Heart right ventricle (tissue), 16 donors: ENCODE data around the gene MAP7. TPM values are rescaled to one million over a fixed set of nuclear protein-coding genes. Genes with fewer than 3 reads are reported as not detected.
"Not testable (repeated sequence)": the region's sequence is repeated elsewhere in the genome, so short reads cannot be mapped to it uniquely, and the experiment has no call there.

Experiments
- ATAC-seq, 8 donors: fragments of 200-7000 bp; cut with Tn5 transposase; one replicate each; pipeline ENCODE4 v1.9.1; 2020; ENCODE audit warnings: mild to moderate bottlenecking in 8 of 8, moderate library complexity in 8 of 8, moderate number of reproducible peaks in 1 of 8
- DNase-seq, 2 donors: peaks; one replicate each; pipeline ENCODE4 v3.0.0-alpha.2; 2020
- H3K27ac ChIP-seq, 10 donors: fragments of 200-600 bp; sonication (generic) in 2 of 10; one replicate each; pipeline versions ENCODE4 v1.5.0 to v1.8.0; 2020 to 2022; ENCODE audit warnings: mild to moderate bottlenecking in 3 of 10
- H3K27me3 ChIP-seq, 7 donors: fragments of 200-600 bp; one replicate each; pipeline ENCODE4 v1.8.0; 2021 to 2022; ENCODE audit warnings: mild to moderate bottlenecking in 2 of 7
- H3K36me3 ChIP-seq, 9 donors: fragments of 200-600 bp; sonication (generic) in 1 of 9; one replicate each; pipeline versions ENCODE4 v1.5.0 to v1.8.0; 2020 to 2022; ENCODE audit warnings: mild to moderate bottlenecking in 2 of 9
- H3K4me1 ChIP-seq, 9 donors: fragments of 200-600 bp; sonication (generic) in 1 of 9; one replicate each; pipeline versions ENCODE4 v1.5.0 to v1.8.0; 2020 to 2022; ENCODE audit warnings: mild to moderate bottlenecking in 4 of 9
- H3K4me3 ChIP-seq, 10 donors: fragments of 200-600 bp; sonication (generic) in 2 of 10; one replicate each; pipeline versions ENCODE4 v1.5.0 to v1.8.0; 2020 to 2022; ENCODE audit warnings: mild to moderate bottlenecking in 7 of 10, moderate library complexity in 2 of 10
- H3K9me3 ChIP-seq, 11 donors: fragments of 200-600 bp in 10 of 11; sonication (generic) in 2 of 11; one replicate each; pipeline versions ENCODE4 v1.5.0 to v1.8.0; 2013 to 2022; ENCODE audit warnings: mild to moderate bottlenecking in 2 of 11, control low read depth in 1 of 11, moderate library complexity in 1 of 11
- WGBS, 2 donors: extraction: QIAGEN DNeasy Blood & Tissue Kit; methylation state at CpG; one replicate each; pipeline ENCODE4 v1.1.7; 2013; ENCODE audit warnings: inconsistent platforms in 1 of 2; 5-methylcytosine and 5-hydroxymethylcytosine counted together
- intact Hi-C, 10 donors: fragments of 100-400 bp; cut with DNase I; formaldehyde crosslinking; loops; one replicate each; pipeline versions ENCODE4 v1.11.1 to v1.14.2; 2022
- polyA plus RNA-seq, 2 donors: library from polyadenylated mRNA; stranded (reverse); fragments of 200-250 nt; gene quantifications; one replicate each; pipeline ENCODE4 v1.2.3, GENCODE V29; 2013
- total RNA-seq, 10 donors: library from RNA; stranded (reverse); fragmentation: NEBNext Ultra II Directional in 3 of 10; extraction: Animal tissue kit (Norgen Biotek cat#: 25700) in 3 of 10; gene quantifications; one replicate each; pipeline versions ENCODE4 v1.2.1 to v1.2.4, GENCODE V29; 2021 to 2023
- TF ChIP-seq, protein P1 (sequence below), 9 donors: fragments of 200-600 bp; sonication (generic) in 2 of 9; IDR thresholded peaks; one replicate each; pipeline versions ENCODE4 v1.5.0 to v1.8.0; 2021 to 2022; ENCODE audit warnings: antibody characterized with exemption in 9 of 9, mild to moderate bottlenecking in 5 of 9, moderate library complexity in 1 of 9
- donor health status: Arrhythmogenic right ventricular cardiomyopathy.
- donor health status: ischemic (EF 13 %, LVEDD 7.1; RV severe dilation, severe dysfunction).
- donor health status: healthy with polysubstance abuse.
- donor health status: DM: no; HTN: yes; CAD: no.
- donor health status: DM: no; HTN: no; CAD: no.
- donor health status: ischemic (EF 25% LVEDD 6.9; RV normal size, moderate dysfunction).
- donor health status: ischemic (EF 25% LVEDD 5.7; RV mildly dilated, moderate dysfunction).
- donor health status: healthy.
- donor health status: DM: yes; HTN: yes; CAD: no.
- donor health status: Ischemic cardiomyopathy.
- donor health status: ischemic (EF 35%, LVEDD 5.7; RV mildly dilated, moderate dysfunction).
- donor health status: nonischemic (EF 11% LVEDD 7.7; RV severe dilation, severe dysfunction).
- donor health status: DM: yes; HTN: yes; CAD: no.
- donor health status: PGD.
- donor health status: ischemic (EF 29% LVEDD 5.4; RV normal size, mild dysfunction).
- donor health status: nonischemic (EF 23%, LVEDD 6.1; RV moderate dilation, normal function).

Gene MAP7
- total and polyA plus RNA-seq, 12 donors = 0.48 to 4.1 (median 2.3) TPM

DNA sequence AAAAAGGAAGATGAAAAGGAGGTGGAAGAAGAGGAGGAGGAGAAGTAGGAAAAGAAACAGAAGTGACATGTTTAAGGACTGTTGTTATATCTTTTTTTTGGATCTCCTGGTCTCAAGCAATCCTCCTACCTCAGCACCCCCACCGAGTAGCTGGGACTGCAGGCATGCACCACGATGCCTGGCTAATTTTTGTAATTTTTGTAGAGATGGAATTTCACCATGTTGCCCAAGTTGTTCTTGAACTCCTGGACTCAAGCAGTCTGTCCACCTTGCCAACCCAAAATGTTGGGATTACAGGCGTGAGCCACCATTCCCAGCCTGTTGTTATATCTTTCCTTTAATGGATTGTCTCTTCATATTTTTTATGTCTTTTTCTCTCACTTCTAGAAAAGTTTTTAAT is 241.1 kb downstream of the MAP7 start:
- TF ChIP-seq, protein P1, sequence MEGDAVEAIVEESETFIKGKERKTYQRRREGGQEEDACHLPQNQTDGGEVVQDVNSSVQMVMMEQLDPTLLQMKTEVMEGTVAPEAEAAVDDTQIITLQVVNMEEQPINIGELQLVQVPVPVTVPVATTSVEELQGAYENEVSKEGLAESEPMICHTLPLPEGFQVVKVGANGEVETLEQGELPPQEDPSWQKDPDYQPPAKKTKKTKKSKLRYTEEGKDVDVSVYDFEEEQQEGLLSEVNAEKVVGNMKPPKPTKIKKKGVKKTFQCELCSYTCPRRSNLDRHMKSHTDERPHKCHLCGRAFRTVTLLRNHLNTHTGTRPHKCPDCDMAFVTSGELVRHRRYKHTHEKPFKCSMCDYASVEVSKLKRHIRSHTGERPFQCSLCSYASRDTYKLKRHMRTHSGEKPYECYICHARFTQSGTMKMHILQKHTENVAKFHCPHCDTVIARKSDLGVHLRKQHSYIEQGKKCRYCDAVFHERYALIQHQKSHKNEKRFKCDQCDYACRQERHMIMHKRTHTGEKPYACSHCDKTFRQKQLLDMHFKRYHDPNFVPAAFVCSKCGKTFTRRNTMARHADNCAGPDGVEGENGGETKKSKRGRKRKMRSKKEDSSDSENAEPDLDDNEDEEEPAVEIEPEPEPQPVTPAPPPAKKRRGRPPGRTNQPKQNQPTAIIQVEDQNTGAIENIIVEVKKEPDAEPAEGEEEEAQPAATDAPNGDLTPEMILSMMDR (IDR thresholded peaks at IDR 0.05) = no peak
- Histone ChIP-seq H3K4me3 (no peak overlapping the region), H3K4me1 (no peaks in the 10 kb centered on the region), H3K9me3 (no peaks in the 10 kb centered on the region), H3K27ac (no peak overlapping the region), H3K27me3 (peaks cover 0 to 6% (median 0%) of the 10 kb centered on the region in 7 donors), H3K36me3 (no peaks in the 10 kb centered on the region)
- no peak for ATAC-seq
- DNase-seq = no peak
- intact Hi-C loops = no loop called here
- 68 to 87% methylated on average over 3 of the region's 3 CpGs for WGBS, 2 donors

DNA sequence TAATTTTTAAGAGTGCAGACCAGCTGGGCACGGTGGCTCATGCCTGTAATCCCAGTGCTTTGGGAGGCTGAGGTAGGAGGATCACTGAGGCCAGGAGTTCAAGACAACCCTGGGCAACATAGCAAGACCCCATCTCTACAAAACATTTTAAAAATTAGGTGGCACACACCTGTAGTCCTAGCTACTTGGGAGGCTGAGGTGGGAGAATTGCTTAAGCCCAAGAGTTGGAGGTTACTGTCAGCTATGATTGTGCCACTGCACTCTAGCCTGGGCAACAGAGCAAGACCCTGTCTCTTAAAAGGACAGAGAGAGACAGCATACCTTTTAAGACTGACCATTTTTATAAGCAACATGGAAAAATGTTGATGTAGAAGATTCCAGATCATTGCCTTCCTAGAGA is 241.8 kb downstream of the MAP7 start:
- WGBS, 2 donors = 86 to 88% methylated on average over 1 of the region's 1 CpG
- H3K9me3 ChIP-seq, H3K4me3 ChIP-seq, DNase-seq, H3K4me1 ChIP-seq, intact Hi-C loops, H3K36me3 ChIP-seq, ATAC-seq, H3K27ac ChIP-seq, H3K27me3 ChIP-seq: not testable (repeated sequence)

GRCh38 chr6:136307351-136307750 is 242.9 kb downstream of the MAP7 start:
- no peaks in the 10 kb centered on the region for H3K36me3 ChIP-seq
- H3K4me3 ChIP-seq = no peak overlapping the region
- no peaks in the 10 kb centered on the region for H3K9me3 ChIP-seq
- no peaks in the 10 kb centered on the region for H3K27me3 ChIP-seq
- ATAC-seq = no peak
- no peaks in the 10 kb centered on the region for H3K4me1 ChIP-seq
- DNase-seq = no peak
- TF ChIP-seq, protein P1 (IDR thresholded peaks at IDR 0.05) = no peak
- H3K27ac ChIP-seq = no peak overlapping the region
- intact Hi-C loops = no loop called here

DNA sequence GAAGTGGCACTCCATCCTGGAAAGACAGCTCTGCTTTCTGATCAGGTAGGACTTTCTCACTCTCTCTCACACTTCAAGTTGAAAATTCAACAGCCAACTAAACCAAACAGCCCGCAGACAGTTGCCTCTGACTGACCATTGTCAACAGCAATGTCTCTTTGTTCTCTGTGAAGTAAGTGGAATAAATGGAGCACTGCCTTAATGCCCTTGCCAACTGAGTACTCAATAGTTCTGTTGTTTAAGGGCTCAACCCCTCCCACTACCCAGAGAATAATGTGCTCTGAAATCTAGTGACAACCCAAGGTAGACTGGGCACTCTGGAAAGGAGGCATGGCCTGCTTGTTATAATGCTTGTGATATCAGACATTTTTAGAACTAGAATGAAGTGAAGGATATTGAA is 243.8 kb downstream of the MAP7 start:
- TF ChIP-seq, protein P1 (IDR thresholded peaks at IDR 0.05) = no peak
- no peak for DNase-seq
- Histone ChIP-seq H3K27ac (no peak overlapping the region), H3K4me3 (no peak overlapping the region), H3K36me3 (no peaks in the 10 kb centered on the region), H3K27me3 (no peaks in the 10 kb centered on the region), H3K4me1 (no peaks in the 10 kb centered on the region), H3K9me3 (no peaks in the 10 kb centered on the region)
- ATAC-seq = no peak
- intact Hi-C loops = no loop called here
- WGBS, 2 donors = 76 to 89% methylated on average over 1 of the region's 1 CpG

DNA sequence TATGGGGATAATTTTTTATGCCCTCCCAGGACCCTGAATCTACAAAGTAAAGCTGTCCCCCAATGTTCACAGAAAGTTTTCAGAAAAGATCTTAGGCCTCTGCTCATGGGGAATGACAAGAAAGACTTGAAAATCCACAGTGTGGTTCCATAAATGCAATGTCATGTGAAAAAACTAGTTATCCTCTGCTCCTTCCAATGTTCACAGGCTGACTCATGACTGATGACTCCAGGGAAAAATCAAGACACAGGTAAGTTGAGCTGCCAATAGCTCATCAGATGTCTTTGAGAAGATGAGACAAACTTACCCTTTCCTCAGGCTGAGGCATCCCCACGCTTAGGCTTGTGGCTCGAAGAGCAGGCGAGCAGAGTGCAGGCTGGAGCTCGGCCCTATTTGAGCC is 245.8 kb downstream of the MAP7 start:
- 95 to 96% methylated on average over 4 of the region's 4 CpGs for WGBS, 2 donors
- DNase-seq = no peak

More for the DNA sequence above, 245.8 kb downstream of the MAP7 start:
- ATAC-seq = no peak
- no peaks in the 10 kb centered on the region for H3K27me3 ChIP-seq
- no peaks in the 10 kb centered on the region for H3K9me3 ChIP-seq
- no peaks in the 10 kb centered on the region for H3K36me3 ChIP-seq
- TF ChIP-seq, protein P1 (IDR thresholded peaks at IDR 0.05) = no peak
- intact Hi-C loops = no loop called here
- H3K4me1 ChIP-seq = no peaks in the 10 kb centered on the region
- H3K27ac ChIP-seq = no peak overlapping the region
- H3K4me3 ChIP-seq = no peak overlapping the region
